IMR-90 (cell line): ENCODE measurements around the gene SLC30A5.

ENCODE experiments used
- CTCF ChIP-seq: conservative IDR thresholded peaks from 2 replicates; pipeline ENCODE4 v1.5.1; 2012; ENCODE audit warnings: mild to moderate bottlenecking, low read depth, low read length, improper control_type of control experiment
- FOS ChIP-seq: fragments of 150-350 bp; IDR thresholded peaks from 2 replicates; pipeline ENCODE4 v1.6.1; 2016; ENCODE audit warnings: low read depth, low read length
- MXI1 ChIP-seq: IDR thresholded peaks from 2 replicates; pipeline ENCODE4 v1.6.1; 2012; ENCODE audit warnings: low read depth, mild to moderate bottlenecking, low read length, moderate library complexity, borderline replicate concordance
- POLR2A ChIP-seq: IDR thresholded peaks from 2 replicates; pipeline ENCODE4 v1.6.1; 2012; ENCODE audit warnings: mild to moderate bottlenecking, low read depth, low read length
- SMC3 ChIP-seq: fragments of 150-350 bp; IDR thresholded peaks from 2 replicates; pipeline ENCODE4 v1.6.1; 2016; ENCODE audit warnings: low read depth, mild to moderate bottlenecking, antibody characterized with exemption, low read length, moderate library complexity
- USF2 ChIP-seq: fragments of 150-350 bp; IDR thresholded peaks from 2 replicates; pipeline ENCODE4 v1.6.1; 2017; ENCODE audit warnings: mild to moderate bottlenecking, antibody characterized with exemption, low read length, low read depth

- TF ChIP-seq CTCF (peak; percentile 95), POLR2A (peak; percentile 97), MXI1 (peak; percentile 82; the same call in 1 of the 2 replicates), USF2 (no peak), SMC3 (peak; percentile 60), FOS (no peak)
These were observed at the start of gene SLC30A5 for GRCh38 chr5:69093771-69094482.
